H1 (cell line): ENCODE measurements around the gene OSGEP. TPM values are rescaled to one million over a fixed set of nuclear protein-coding genes. Genes with fewer than 3 reads are reported as not detected.

Source experiments
- ASH2L ChIP-seq: fragments of 200-600, 300-600 bp; sonication (generic); IDR thresholded peaks from one replicate; pipeline ENCODE4 v1.7.1; 2017; ENCODE audit warnings: low read length
- EGR1 ChIP-seq: IDR thresholded peaks from 2 replicates; pipeline ENCODE4 v1.6.1; 2011; ENCODE audit warnings: low read depth, low read length, borderline replicate concordance
- POLR2A ChIP-seq, 2 experiments: IDR thresholded peaks; 1 replicate in 1 of 2; 2 replicates in 1 of 2; pipeline ENCODE4 v1.6.1; 2011; ENCODE audit warnings: low read depth in 2 of 2, low read length in 2 of 2, mild to moderate bottlenecking in 2 of 2; ENCODE audit errors: control extremely low read depth in 1 of 2
- SIN3A ChIP-seq, 2 experiments: IDR thresholded peaks in 1 of 2; conservative IDR thresholded peaks in 1 of 2; 2 replicates each; pipeline ENCODE4 v1.6.1; 2011 to 2012; ENCODE audit warnings: low read length in 2 of 2, improper control_type of control experiment in 1 of 2, low read depth in 1 of 2, mild to moderate bottlenecking in 1 of 2
- TCF12 ChIP-seq: IDR thresholded peaks from 2 replicates; pipeline ENCODE4 v1.6.1; 2011; ENCODE audit warnings: low read depth, mild to moderate bottlenecking, low read length
- polyA plus RNA-seq, 7 experiments: library from polyadenylated mRNA; depleted of rRNA in 3 of 7; stranded (reverse) in 5 of 7; unstranded in 2 of 7; fragments of >200 nt in 5 of 7; fragments of 200-250 nt in 2 of 7; gene quantifications; 1 replicate in 5 of 7; 2 replicates in 1 of 7; 4 replicates in 1 of 7; pipeline versions ENCODE4 v1.2.1 to v1.2.3, GENCODE V29; 2011 to 2013; ENCODE audit warnings: missing spikeins in 2 of 7, mixed read lengths in 2 of 7
- total RNA-seq: library from RNA; stranded (reverse); fragmentation: NEBNext Ultra II Directional; extraction: Animal tissue kit (Norgen Biotek cat#: 25700); gene quantifications from 2 replicates; pipeline ENCODE4 v1.2.1, GENCODE V29; 2021

Gene OSGEP
- total and polyA plus RNA-seq, 2 of the 8 experiments (the other 6 are each of a cell fraction or from before 2014, with no cell fraction given): 34.4 to 78.6 TPM

- TF ChIP-seq ASH2L: no peak
- TF ChIP-seq POLR2A (IDR thresholded peaks at IDR 0.05; ENCODE audit: control extremely low read depth in 1 of 2, low read depth in 2 of 2, low read length in 2 of 2): no peak
- no peak for TF ChIP-seq EGR1
- no peak for TF ChIP-seq SIN3A (conservative IDR thresholded peaks at IDR 0.05 in 1 of 2, IDR thresholded peaks at IDR 0.05 in 1 of 2; ENCODE audit: low read depth in 1 of 2, low read length in 2 of 2)
- TF ChIP-seq TCF12: no peak
- TF ChIP-seq, all 59 proteins: peak for 0
Observed at GRCh38 chr14:20482382-20482781, 27.8 kb upstream of the OSGEP start (continued).
